Adrenal gland (tissue), 12 donors: ENCODE data around the gene ZNF516. TPM values are rescaled to one million over a fixed set of nuclear protein-coding genes. Genes with fewer than 3 reads are reported as not detected.

ENCODE experiments used
- DNase-seq, 7 donors: peaks; one replicate each; pipeline ENCODE4 v3.0.0-alpha.2; 2019 to 2020
- H3K27ac ChIP-seq, 5 donors: fragments of 200-600 bp; sonication (generic) in 4 of 5; 1 replicate in 3 of 5; 2 replicates in 2 of 5; pipeline versions ENCODE4 v1.5.1 to v1.8.0; 2016 to 2020; ENCODE audit warnings: mild to moderate bottlenecking in 1 of 5
- H3K27me3 ChIP-seq: fragments of 200-600 bp; 2 replicates; pipeline ENCODE4 v1.8.0; 2021
- H3K36me3 ChIP-seq, 2 donors: fragments of 200-600 bp; replicated peaks in 1 of 2; 1 replicate in 1 of 2; 2 replicates in 1 of 2; pipeline versions ENCODE4 v1.5.1 to v1.8.0; 2018 to 2022
- H3K4me1 ChIP-seq, 2 donors: fragments of 200-600 bp; replicated peaks in 1 of 2; 1 replicate in 1 of 2; 2 replicates in 1 of 2; pipeline versions ENCODE4 v1.5.1 to v1.8.0; 2018 to 2021
- H3K4me3 ChIP-seq, 4 donors: fragments of 200-600 bp; sonication (generic) in 3 of 4; one replicate each; pipeline ENCODE4 v1.5.1; 2016 to 2018
- H3K9me3 ChIP-seq, 3 donors: fragments of 200-600 bp; sonication (generic) in 1 of 3; replicated peaks in 1 of 3; 1 replicate in 2 of 3; 2 replicates in 1 of 3; pipeline versions ENCODE4 v1.5.1 to v1.8.0; 2016 to 2021
- CTCF ChIP-seq, 6 experiments: fragments of 450-650 bp in 4 of 6; fragments of 200-600 bp in 2 of 6; sonication (generic) in 1 of 6; IDR thresholded peaks; 1 replicate in 5 of 6; 2 replicates in 1 of 6; pipeline versions ENCODE4 v1.5.1 to v1.8.0; 2016 to 2021; ENCODE audit warnings: antibody characterized with exemption in 6 of 6, mild to moderate bottlenecking in 2 of 6, moderate library complexity in 1 of 6
- POLR2A ChIP-seq, 2 donors: fragments of 450-650 bp; IDR thresholded peaks; one replicate each; pipeline ENCODE4 v1.6.1; 2017; ENCODE audit warnings: antibody characterized with exemption in 2 of 2, mild to moderate bottlenecking in 2 of 2, moderate library complexity in 1 of 2
- WGBS, 4 donors: extraction: QIAGEN DNeasy Blood & Tissue Kit in 2 of 4; methylation state at CpG; one replicate each; pipeline versions ENCODE4 v1.1.5 to v1.1.7; 2013 to 2017; 5-methylcytosine and 5-hydroxymethylcytosine counted together
- intact Hi-C, 2 donors: fragments of 100-400 bp; cut with DNase I; formaldehyde crosslinking; loops; one replicate each; pipeline versions ENCODE4 v1.14.1 to v1.15.0; 2022 to 2023
- polyA plus RNA-seq, 3 donors: library from polyadenylated mRNA; stranded (reverse); fragments of 200-250 nt in 2 of 3; fragments of 350-450 nt in 1 of 3; fragmentation: Illumina TruSeq in 1 of 3; extraction: RNeasy Lipid Tissue Mini Kit (QIAGEN cat#74804) in 1 of 3; gene quantifications; one replicate each; pipeline ENCODE4 v1.2.3, GENCODE V29; 2013 to 2014
- total RNA-seq, 9 donors: library from RNA; depleted of rRNA in 4 of 9; stranded (reverse); fragments of >200 nt in 4 of 9; fragments of 120-200 nt in 1 of 9; fragmentation: NEBNext Ultra II Directional in 1 of 9; extraction: Animal tissue kit (Norgen Biotek cat#: 25700) in 1 of 9; gene quantifications; one replicate each; pipeline versions ENCODE4 v1.1.0 to v1.2.4, GENCODE V29; 2013 to 2023
- donor health status: healthy with polysubstance abuse.
- donor health status: Bipolar disorder and iron deficiency.
- donor health status: DM: yes; HTN: yes; CAD: no.
- donor health status: DM: no; HTN: no; CAD: no.
- donor health status: DM: no; HTN: no; CAD: no.
- donor health status: DM: yes; HTN: yes; CAD: no.

ZNF516 gene
- total and polyA plus RNA-seq, 12 donors: 8.6 to 60.1 (median 31.0) TPM

GRCh38 chr18:76460482-76460881, 34.6 kb downstream of the ZNF516 start:
- 66 to 76% (median 70%) methylated on average over 9 of the region's 9 CpGs for WGBS, 4 donors
- no peaks in the 10 kb centered on the region for H3K36me3 ChIP-seq
- H3K27me3 ChIP-seq: no peaks in the 10 kb centered on the region
- intact Hi-C loops: no loop called here
- TF ChIP-seq CTCF (IDR thresholded peaks at IDR 0.05): no peak
- H3K9me3 ChIP-seq: no peaks in the 10 kb centered on the region
- H3K27ac ChIP-seq: peak overlapping the region in 4 of 5 donors; percentile 74 to 92 (median 81)
- H3K4me3 ChIP-seq: no peak overlapping the region
- H3K4me1 ChIP-seq: peaks cover 12 to 29% of the 10 kb centered on the region in 2 donors
- DNase-seq: peak in 3 of 7 donors; percentile 7 to 21 (median 9)

- 15 to 52% (median 44%) methylated on average over 22 to 26 of the region's 26 CpGs for WGBS, 4 donors
- peak; percentile 78 to 96 (median 94) for DNase-seq
- Histone ChIP-seq H3K27ac (peak overlapping the region; percentile 37 to 92 (median 85)), H3K27me3 (no peaks in the 10 kb centered on the region), H3K4me1 (peaks cover 12 to 35% of the 10 kb centered on the region in 2 donors), H3K9me3 (no peaks in the 10 kb centered on the region), H3K36me3 (no peaks in the 10 kb centered on the region), H3K4me3 (peak overlapping the region in 1 of 4 donors; percentile 27)
- TF ChIP-seq POLR2A (IDR thresholded peaks at IDR 0.05): peak in 1 of 2 donors; percentile 58
- TF ChIP-seq CTCF (IDR thresholded peaks at IDR 0.05): no peak
- intact Hi-C loops: no loop called here
Observed at GRCh38 chr18:76459687-76460350, 35.2 kb downstream of the ZNF516 start.

GRCh38 chr18:76459312-76459686, 35.7 kb downstream of the ZNF516 start:
- Histone ChIP-seq H3K27me3 (no peaks in the 10 kb centered on the region), H3K4me3 (peak overlapping the region in 1 of 4 donors; percentile 27), H3K4me1 (peaks cover 15 to 41% of the 10 kb centered on the region in 2 donors), H3K36me3 (no peaks in the 10 kb centered on the region), H3K9me3 (no peaks in the 10 kb centered on the region), H3K27ac (peak overlapping the region; percentile 37 to 92 (median 85))
- peak in 3 of 7 donors; percentile 17 to 27 (median 20) for DNase-seq
- TF ChIP-seq CTCF (IDR thresholded peaks at IDR 0.05) (no peak), POLR2A (IDR thresholded peaks at IDR 0.05) (no peak)
- WGBS, 4 donors: 33 to 78% (median 75%) methylated on average over 1 to 17 of the region's 17 CpGs
- intact Hi-C loops: no loop called here

GRCh38 chr18:76458522-76459311, 36.3 kb downstream of the ZNF516 start:
- no peak overlapping the region for H3K4me3 ChIP-seq
- DNase-seq: peak in 3 of 7 donors; percentile 6 to 22 (median 15)
- intact Hi-C loops: no loop called here
- no peaks in the 10 kb centered on the region for H3K36me3 ChIP-seq
- no peak for TF ChIP-seq POLR2A (IDR thresholded peaks at IDR 0.05)
- no peak for TF ChIP-seq CTCF (IDR thresholded peaks at IDR 0.05)
- no peaks in the 10 kb centered on the region for H3K27me3 ChIP-seq
- H3K27ac ChIP-seq: peak overlapping the region in 4 of 5 donors; percentile 49 to 92 (median 86)
- 90 to 94% (median 92%) methylated on average over 21 to 51 of the region's 51 CpGs for WGBS, 4 donors
- peaks cover 18 to 46% of the 10 kb centered on the region in 2 donors for H3K4me1 ChIP-seq
- no peaks in the 10 kb centered on the region for H3K9me3 ChIP-seq
